GM12878 (cell line): ENCODE data around the gene PPP2R5C. TPM values are rescaled to one million over a fixed set of nuclear protein-coding genes. Genes with fewer than 3 reads are reported as not detected.

Source experiments
- ATAC-seq: fragments of 200-7000 bp; cut with Tn5 transposase; 3 replicates; pipeline ENCODE4 v1.9.1; 2020; ENCODE audit warnings: mild to moderate bottlenecking, moderate library complexity
- BruUV-seq: library from RNA; stranded (reverse); fragments of 400-500 nt; replicated peaks from 2 replicates; lab custom pipeline; 2021; lab: Mats Ljungman, UMichigan
- CTCF ChIA-PET: fragments of 300-600 bp; sonication (Branson Sonifier 250); formaldehyde crosslinking; extraction: SDS; loops from one replicate; lab custom pipeline; 2021; ENCODE audit warnings: inconsistent platforms; lab: Yijun Ruan, JAX
- POLR2A ChIA-PET: fragments of 350-600 bp; formaldehyde crosslinking; extraction: SDS; loops from one replicate; lab custom pipeline; 2021; ENCODE audit warnings: inconsistent platforms; lab: Charles Lee
- RAD21 ChIA-PET: fragments of 300-600 bp; sonication (Branson Sonifier 250); formaldehyde crosslinking; loops from one replicate; lab custom pipeline; 2023; ENCODE audit warnings: antibody characterized with exemption; ENCODE audit not compliant: unreplicated experiment; lab: Charles Lee
- SMC1A ChIA-PET: fragments of 300-600 bp; sonication (Branson Sonifier 250); formaldehyde crosslinking; loops from one replicate; lab custom pipeline; 2023; ENCODE audit not compliant: unreplicated experiment, uncharacterized antibody; lab: Charles Lee
- DNase-seq: peaks from one replicate; pipeline ENCODE4 v3.0.0-alpha.2; 2011; ENCODE audit warnings: low read depth, low spot score
- FAIRE-seq: peaks from 3 replicates; lab custom pipeline; 2011; peaks lifted over from hg19 to GRCh38; lab: Jason Lieb, UNC
- H2AFZ ChIP-seq: 2 replicates; pipeline ENCODE4 v1.6.0; 2011; ENCODE audit warnings: low read depth, low read length, control low read depth; ENCODE audit not compliant: control insufficient read depth
- H3K27ac ChIP-seq: 2 replicates; pipeline ENCODE4 v1.5.1; 2011; ENCODE audit warnings: control low read depth; ENCODE audit not compliant: control insufficient read depth, insufficient read depth
- H3K27me3 ChIP-seq, 2 experiments: replicated peaks in 1 of 2; 2 replicates each; pipeline versions ENCODE4 v1.6.0 to v1.6.1; 2011; ENCODE audit warnings: low read length in 1 of 2; ENCODE audit not compliant: control insufficient read depth in 2 of 2, insufficient read depth in 2 of 2
- H3K36me3 ChIP-seq, 2 experiments: 2 replicates each; pipeline ENCODE4 v1.5.1; 2011; ENCODE audit warnings: low read length in 1 of 2; ENCODE audit not compliant: control insufficient read depth in 2 of 2, insufficient read depth in 2 of 2
- H3K4me1 ChIP-seq: 2 replicates; pipeline ENCODE4 v1.6.1; 2011; ENCODE audit warnings: mild to moderate bottlenecking, low read length, moderate library complexity, mixed read lengths; ENCODE audit not compliant: control insufficient read depth, insufficient read depth
- H3K4me2 ChIP-seq: 2 replicates; pipeline ENCODE4 v1.6.0; 2011; ENCODE audit warnings: control low read depth; ENCODE audit not compliant: control insufficient read depth, insufficient read depth
- H3K4me3 ChIP-seq: fragments of 200-600 bp; sonication (generic); 2 replicates; pipeline ENCODE4 v1.5.1; 2016
- H3K79me2 ChIP-seq: 2 replicates; pipeline ENCODE4 v1.6.0; 2011; ENCODE audit warnings: low read length; ENCODE audit not compliant: control insufficient read depth, insufficient read depth
- H3K9ac ChIP-seq: 2 replicates; pipeline ENCODE4 v1.8.0; 2011; ENCODE audit warnings: low read length, control low read depth, mixed read lengths; ENCODE audit not compliant: control insufficient read depth, insufficient read depth
- H3K9me3 ChIP-seq: replicated peaks from 3 replicates; pipeline ENCODE4 v1.5.1; 2011; ENCODE audit warnings: mild to moderate bottlenecking, low read length; ENCODE audit not compliant: control insufficient read depth, insufficient read depth
- H4K20me1 ChIP-seq: 2 replicates; pipeline ENCODE4 v1.6.0; 2011; ENCODE audit not compliant: control insufficient read depth, insufficient read depth
- BCL11A ChIP-seq: IDR thresholded peaks from 2 replicates; pipeline ENCODE4 v1.6.1; 2011; ENCODE audit warnings: low read depth, low read length
- CBFB ChIP-seq: IDR thresholded peaks from 2 replicates; pipeline ENCODE4 v1.6.1; 2016; ENCODE audit warnings: antibody characterized with exemption, low read depth
- MYC ChIP-seq: IDR thresholded peaks from 2 replicates; pipeline ENCODE4 v1.6.1; 2011; ENCODE audit warnings: mild to moderate bottlenecking, low read length, moderate library complexity, inconsistent platforms; ENCODE audit not compliant: insufficient read depth, insufficient replicate concordance, insufficient read length, severe bottlenecking
- POLR2AphosphoS2 ChIP-seq: IDR thresholded peaks from 2 replicates; pipeline ENCODE4 v1.6.1; 2011; ENCODE audit warnings: low read depth, mild to moderate bottlenecking, low read length, improper control_type of control experiment, moderate library complexity
- RCOR1 ChIP-seq: conservative IDR thresholded peaks from 2 replicates; pipeline ENCODE4 v1.6.1; 2012; ENCODE audit warnings: low read depth, low read length, improper control_type of control experiment
- RELA ChIP-seq: fragments of 450-650 bp; IDR thresholded peaks from 2 replicates; pipeline ENCODE4 v1.8.0; 2014; ENCODE audit warnings: borderline replicate concordance; ENCODE audit not compliant: partially characterized antibody
- SMAD5 ChIP-seq: IDR thresholded peaks from 2 replicates; pipeline ENCODE4 v1.6.1; 2016; ENCODE audit warnings: antibody characterized with exemption, low read depth
- YY1 ChIP-seq: IDR thresholded peaks from 2 replicates; pipeline ENCODE4 v1.6.1; 2011; ENCODE audit warnings: low read depth, mild to moderate bottlenecking, low read length
- WGBS: methylation state at CpG from one replicate; pipeline ENCODE4 v1.1.6; 2016; ENCODE audit warnings: low lambda C conversion rate; ENCODE audit not compliant: insufficient replicate concordance, insufficient coverage; ENCODE audit errors: missing lambda C conversion rate; 5-methylcytosine and 5-hydroxymethylcytosine counted together
- in situ Hi-C: fragments of 300-500 bp; cut with MboI; formaldehyde crosslinking; loops from 9 replicates; pipeline ENCODE4 v1.14.3; 2018; ENCODE audit warnings: mixed read lengths
- intact Hi-C: fragments of 100-400 bp; cut with micrococcal nuclease; formaldehyde crosslinking; loops from one replicate; pipeline ENCODE4 v1.14.2; 2022; ENCODE audit not compliant: unreplicated experiment
- polyA plus RNA-seq, 11 experiments: library from polyadenylated mRNA; depleted of rRNA in 4 of 11; unstranded in 6 of 11; stranded (reverse) in 5 of 11; fragments of >200 nt; fragmentation: Nextera tagmentation in 4 of 11; fragmentation: Illumina TruSeq in 1 of 11; extraction: Ambion mirVana in 4 of 11; extraction: Trizol in 1 of 11; gene quantifications; 1 replicate in 1 of 11; 2 replicates in 10 of 11; pipeline versions ENCODE4 v1.2.1 to v1.2.3, GENCODE V29; 2011 to 2016; ENCODE audit warnings: inconsistent platforms in 2 of 11, missing spikeins in 2 of 11, low read depth in 1 of 11
- total RNA-seq, 4 experiments: library from RNA; depleted of rRNA in 3 of 4; stranded (reverse); fragments of >200 nt in 3 of 4; fragmentation: Illumina TruSeq in 1 of 4; extraction: Trizol in 1 of 4; gene quantifications; 2 replicates each; pipeline versions ENCODE4 v1.2.1 to v1.2.3, GENCODE V29; 2013 to 2021

The PPP2R5C gene
- total and polyA plus RNA-seq, 10 of the 15 experiments (the other 5 are each of a cell fraction or from before 2014, with no cell fraction given) = 106 to 199 (median 144) TPM

- ChIA-PET RAD21 (interaction anchor here (0.6 kb wide), 1 partner anchor 126 kb away, joined by 3 read pairs; no protein-coding TSS in a partner anchor), CTCF (interaction anchor here (1.5 kb wide), 1 partner anchor 51 kb away, joined by 3 read pairs; no protein-coding TSS in a partner anchor), SMC1A (interaction anchor here (1.2 to 1.5 kb wide), 3 partner anchors 12 to 51 kb away, joined by 3 to 5 read pairs (median 3); no protein-coding TSS in a partner anchor), POLR2A (interaction anchor here (0.5 kb wide), 1 partner anchor 368 kb away, joined by 6 read pairs; no protein-coding TSS in a partner anchor)
- no peak overlapping the region for H3K9ac ChIP-seq
- no peak for FAIRE-seq
- no peak overlapping the region; the same call in 1 of the 2 replicates for H2AFZ ChIP-seq
- H3K27ac ChIP-seq = no peak overlapping the region
- no peak for ATAC-seq
- no peak overlapping the region for H3K4me2 ChIP-seq
- TF ChIP-seq POLR2AphosphoS2 (no peak), MYC (no peak)
- no peak overlapping the region for H3K4me3 ChIP-seq
- in situ Hi-C loops = no loop called here
- BruUV-seq = no TSS peak
- H4K20me1 ChIP-seq = no peaks in the 10 kb centered on the region
- H3K9me3 ChIP-seq = peaks cover 2% of the 10 kb centered on the region; the same call in 1 of the 3 replicates
- H3K36me3 ChIP-seq = no peaks in the 10 kb centered on the region
- H3K27me3 ChIP-seq = no peaks in the 10 kb centered on the region; a peak in 1 of 4 replicates
- intact Hi-C loops = no loop called here
- no peaks in the 10 kb centered on the region for H3K4me1 ChIP-seq
- no peak for DNase-seq
- no peaks in the 10 kb centered on the region for H3K79me2 ChIP-seq
- WGBS = 42% methylated on average over 8 of the region's 10 CpGs
Observed at GRCh38 chr14:101719045-101719645, 42.4 kb upstream of the PPP2R5C start.

GRCh38 chr14:101719708-101720107 lies 41.8 kb upstream of the PPP2R5C start:
- Histone ChIP-seq H3K9ac (no peak overlapping the region), H3K4me3 (no peak overlapping the region), H2AFZ (no peak overlapping the region), H3K36me3 (no peaks in the 10 kb centered on the region), H3K4me2 (no peak overlapping the region), H3K79me2 (no peaks in the 10 kb centered on the region), H4K20me1 (no peaks in the 10 kb centered on the region), H3K27ac (no peak overlapping the region), H3K4me1 (no peaks in the 10 kb centered on the region), H3K27me3 (no peaks in the 10 kb centered on the region; a peak in 1 of 4 replicates), H3K9me3 (no peaks in the 10 kb centered on the region; the same call in 2 of the 3 replicates)
- POLR2A ChIA-PET = no interaction called here
- intact Hi-C loops (no loop called here), in situ Hi-C loops (no loop called here)
- TF ChIP-seq BCL11A = no peak
- no peak for TF ChIP-seq SMAD5
- TF ChIP-seq RELA = no peak
- TF ChIP-seq YY1 = no peak
- TF ChIP-seq CBFB = no peak
- TF ChIP-seq RCOR1 = no peak
- ATAC-seq = no peak
- SMC1A ChIA-PET = interaction anchor here (1.2 to 1.5 kb wide), 3 partner anchors 11 to 51 kb away, joined by 3 to 5 read pairs (median 3); no protein-coding TSS in a partner anchor
- no TSS peak for BruUV-seq
- FAIRE-seq = no peak
- RAD21 ChIA-PET = interaction anchor here (0.6 kb wide), 1 partner anchor 126 kb away, joined by 3 read pairs; no protein-coding TSS in a partner anchor
- no peak for DNase-seq
- CTCF ChIA-PET = interaction anchor here (1.5 kb wide), 1 partner anchor 50 kb away, joined by 3 read pairs; no protein-coding TSS in a partner anchor
- WGBS = 32% methylated on average over 8 of the region's 8 CpGs
